ENCODE data around the gene NDUFS4.
"Not testable (repeated sequence)": the region's sequence is repeated elsewhere in the genome, so short reads cannot be mapped to it uniquely, and the experiment has no call there.

NDUFS4 gene

DNA sequence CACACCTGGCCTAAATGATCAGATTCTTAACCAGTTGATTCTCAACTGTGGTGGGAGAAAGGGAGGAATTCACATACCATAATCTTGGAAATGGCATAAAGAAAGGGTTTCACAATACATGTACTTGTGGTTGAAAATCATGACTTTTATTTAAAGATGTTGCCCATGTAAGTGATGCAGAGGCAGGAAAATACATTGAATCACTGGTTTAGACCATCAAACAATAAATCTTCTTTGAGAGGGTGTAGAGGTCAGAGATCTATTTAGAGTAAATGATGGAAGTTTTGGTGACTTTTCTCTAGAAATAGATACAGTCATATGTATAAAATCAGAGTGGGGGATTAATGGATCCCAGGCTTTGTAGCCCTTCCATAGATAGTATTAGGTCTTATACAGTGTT is 15.4 kb downstream of the NDUFS4 start:
- no peak for DNase-seq (ENCODE audit: low spot score)

DNA sequence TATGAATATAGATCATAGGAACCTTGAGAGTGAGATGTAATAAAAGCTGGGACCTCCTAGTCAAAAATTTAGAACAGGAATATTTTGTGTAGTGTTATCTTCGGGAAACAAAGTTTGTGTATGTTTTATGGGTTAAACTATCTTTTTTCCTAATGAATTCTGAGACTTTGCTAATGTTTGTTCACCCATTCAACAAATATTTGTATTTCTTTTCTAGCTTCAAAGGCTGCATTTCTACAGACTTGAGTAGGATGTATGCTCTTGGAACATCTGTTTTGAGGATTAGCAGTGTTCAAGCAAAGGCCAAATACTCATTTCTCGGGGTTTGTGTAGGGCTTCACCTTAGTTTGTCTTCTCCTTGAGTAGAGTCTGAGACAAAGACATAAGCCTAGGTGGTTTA is 16.2 kb downstream of the NDUFS4 start:
- DNase-seq (ENCODE audit: low spot score) = no peak

DNA sequence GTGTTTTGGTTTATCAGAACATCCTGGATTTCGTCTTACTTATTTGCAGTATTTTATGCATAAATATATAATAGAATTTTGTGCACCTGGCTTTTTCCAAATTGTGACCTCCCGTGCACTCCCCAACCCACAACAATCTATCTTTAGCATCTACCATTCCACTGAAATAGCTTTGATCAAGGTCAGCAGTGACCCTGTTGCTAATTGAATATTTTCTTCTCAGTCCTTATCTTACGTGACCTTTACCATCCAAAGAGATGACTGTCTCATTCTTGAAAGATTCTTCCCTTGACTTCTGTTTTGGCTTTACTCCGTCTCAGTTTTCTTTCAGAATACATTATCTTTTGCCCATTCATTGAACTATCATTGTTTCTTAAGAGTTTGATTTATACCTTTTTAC is 18.4 kb downstream of the NDUFS4 start:
- no peak for DNase-seq (ENCODE audit: low spot score)

DNA sequence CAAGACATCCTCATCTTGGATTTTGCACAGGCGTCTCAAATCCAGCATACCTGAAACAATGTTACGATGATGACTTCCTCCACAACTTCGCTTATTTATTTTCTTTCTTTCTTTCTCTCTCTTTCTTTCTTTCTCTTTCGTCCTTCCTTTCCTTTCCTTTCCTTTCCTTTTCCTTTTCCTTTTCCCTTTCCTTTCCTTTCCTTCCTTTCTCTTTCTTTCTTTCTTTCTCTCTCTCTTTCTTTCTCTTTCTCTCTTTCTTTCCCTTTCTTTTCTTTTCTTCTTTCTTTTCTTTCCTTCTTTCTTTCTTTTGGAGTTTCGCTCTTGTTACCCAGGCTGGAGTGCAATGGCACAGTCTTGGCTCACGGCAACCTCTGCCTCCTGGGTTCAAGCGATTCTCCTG is 20.1 kb downstream of the NDUFS4 start:
- DNase-seq (ENCODE audit: low spot score) = no peak

DNA sequence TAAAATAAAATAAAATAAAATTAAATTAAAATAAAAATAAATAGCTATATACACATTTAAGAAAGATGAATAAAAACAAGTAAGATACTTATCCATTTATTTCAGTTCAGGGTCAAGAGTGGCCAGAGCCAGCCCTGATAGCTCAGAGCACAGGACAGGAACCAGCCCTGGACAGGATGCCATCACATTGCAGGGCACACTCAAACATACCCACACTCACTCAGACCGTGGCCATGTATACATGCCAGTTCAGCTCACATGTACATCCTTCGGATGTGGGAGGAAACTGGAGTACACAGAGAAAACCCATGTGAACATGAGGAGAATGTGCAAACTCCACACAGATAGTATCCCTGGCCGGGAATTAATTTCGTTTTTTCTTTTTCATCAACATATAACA is 21.8 kb downstream of the NDUFS4 start:
- no peak for DNase-seq (ENCODE audit: low spot score)

DNA sequence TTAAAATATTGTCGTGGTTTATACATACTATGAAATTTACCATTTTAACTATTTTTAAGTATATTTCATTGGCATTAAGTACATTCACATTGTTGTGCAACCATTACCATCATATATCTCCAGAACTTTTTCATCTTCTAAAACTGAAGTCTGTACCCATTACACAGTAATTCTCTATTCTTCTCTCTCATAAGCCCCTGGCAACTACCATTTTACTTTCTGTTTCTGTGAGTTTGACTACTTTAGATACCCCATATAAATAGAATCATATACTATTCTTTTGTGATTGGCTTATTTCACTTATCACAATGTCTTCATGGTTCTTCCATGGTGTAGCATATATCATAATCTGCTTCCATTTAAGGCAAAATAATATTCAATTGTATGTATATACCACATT is 30.3 kb downstream of the NDUFS4 start:
- no peak for DNase-seq (ENCODE audit: low spot score)

DNA sequence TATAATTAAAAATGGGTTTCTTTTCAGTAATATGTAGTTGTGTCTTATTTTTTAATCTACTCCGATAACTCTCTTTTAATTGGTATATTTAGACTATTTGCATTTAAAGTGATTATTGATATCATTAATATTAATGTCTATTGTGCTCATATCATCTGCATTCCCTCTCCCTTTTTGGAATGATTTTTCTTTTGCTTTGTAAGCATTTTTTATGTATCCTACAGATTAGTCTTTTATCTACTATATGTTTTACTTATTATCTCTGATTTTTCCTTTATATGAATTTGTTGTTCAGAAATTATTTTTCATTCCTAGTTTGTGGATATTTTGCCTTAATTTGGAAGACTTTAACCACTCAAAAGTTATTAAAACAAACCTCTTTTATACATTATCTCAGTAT is 34.0 kb downstream of the NDUFS4 start:
- DNase-seq (ENCODE audit: low spot score) = no peak

DNA sequence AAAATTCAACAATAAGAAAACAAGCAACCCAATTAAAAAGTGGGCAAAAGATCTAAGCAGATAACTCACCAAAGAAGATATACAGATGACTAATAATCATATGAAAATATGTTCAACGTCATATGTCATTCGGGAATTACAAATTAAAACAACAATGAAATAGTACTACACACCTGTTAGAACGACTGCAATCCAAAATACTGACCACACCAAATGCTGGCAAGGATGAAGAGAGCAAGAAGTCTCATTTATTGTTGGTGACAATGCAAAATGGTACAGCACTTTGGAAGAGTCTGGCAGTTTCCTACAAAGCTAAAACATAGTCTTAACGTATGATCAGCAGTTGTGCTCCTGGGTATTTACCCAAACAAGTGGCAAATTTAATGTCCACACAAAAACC is 37.5 kb downstream of the NDUFS4 start:
- no peak for DNase-seq (ENCODE audit: low spot score)

DNA sequence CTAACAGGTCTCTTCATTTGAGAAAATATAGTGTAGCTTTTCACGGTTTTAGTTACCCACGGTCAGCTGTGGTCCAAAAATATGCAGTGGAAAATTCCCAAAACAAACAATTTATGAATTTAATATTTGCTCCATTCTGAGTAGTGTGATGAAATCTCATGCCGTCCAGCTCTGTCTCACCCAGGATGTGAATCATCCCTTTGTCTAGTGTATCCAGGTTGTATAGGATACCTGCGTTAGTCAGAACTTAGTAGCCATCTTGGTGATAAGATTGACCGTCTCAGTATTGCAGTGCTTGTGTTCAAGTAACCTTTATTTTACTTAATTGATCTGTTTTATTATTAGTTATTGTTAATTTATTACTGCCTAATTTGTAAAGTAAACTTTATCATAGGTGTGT is 41.1 kb downstream of the NDUFS4 start:
- DNase-seq (ENCODE audit: low spot score) = no peak

DNA sequence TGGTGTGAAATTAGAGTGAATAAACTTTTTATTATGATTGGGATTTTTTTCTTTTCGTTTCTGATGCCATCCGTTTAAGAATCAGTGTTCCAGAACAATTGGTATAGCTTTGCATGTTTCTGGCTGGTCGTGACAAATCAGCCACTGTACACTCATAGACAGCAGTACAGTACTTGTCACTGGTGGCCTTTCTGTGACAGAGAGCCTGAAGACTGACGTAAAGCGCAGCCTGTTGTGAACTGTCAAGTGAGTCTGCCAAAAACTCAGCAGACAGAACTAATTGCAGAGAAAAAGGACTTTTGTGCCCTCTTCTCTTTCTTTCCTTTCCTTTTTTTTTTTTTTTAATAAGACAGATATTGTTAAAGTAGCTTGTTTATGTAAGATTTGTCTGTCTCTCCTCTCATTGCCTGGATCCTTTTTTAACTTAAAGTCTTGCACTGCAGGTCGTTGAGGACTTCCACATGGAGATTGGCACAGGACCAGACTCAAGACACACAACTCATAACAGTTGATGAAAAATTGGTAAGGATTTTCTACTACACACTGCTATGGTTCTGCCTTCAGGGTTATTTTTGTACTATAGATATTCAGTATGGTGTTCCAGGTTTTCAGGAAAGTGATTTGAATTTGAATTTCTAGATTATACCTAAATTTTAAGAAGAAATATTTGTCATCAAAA is 42.7 kb downstream of the NDUFS4 start:
- DNase-seq (ENCODE audit: low spot score) = no peak

DNA sequence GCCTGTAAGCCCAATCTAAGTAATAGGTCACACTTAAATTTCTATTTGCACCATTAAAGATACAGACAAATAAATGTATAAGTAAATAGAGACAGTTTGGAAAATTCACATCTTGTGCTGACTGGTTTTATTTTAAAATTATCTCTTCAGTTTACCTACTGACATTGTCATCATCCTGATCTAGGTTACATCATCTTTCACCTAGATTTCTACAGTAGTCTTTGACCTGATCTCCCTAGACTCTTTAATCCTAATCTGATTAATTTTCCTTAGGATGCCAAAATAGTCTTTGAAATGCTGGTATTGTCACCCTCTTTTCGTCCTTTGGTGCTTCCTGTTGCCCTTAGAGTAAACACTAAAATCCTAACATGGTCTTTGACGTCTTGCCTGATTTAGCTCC is 43.9 kb downstream of the NDUFS4 start:
- no peak for DNase-seq (ENCODE audit: low spot score)

DNA sequence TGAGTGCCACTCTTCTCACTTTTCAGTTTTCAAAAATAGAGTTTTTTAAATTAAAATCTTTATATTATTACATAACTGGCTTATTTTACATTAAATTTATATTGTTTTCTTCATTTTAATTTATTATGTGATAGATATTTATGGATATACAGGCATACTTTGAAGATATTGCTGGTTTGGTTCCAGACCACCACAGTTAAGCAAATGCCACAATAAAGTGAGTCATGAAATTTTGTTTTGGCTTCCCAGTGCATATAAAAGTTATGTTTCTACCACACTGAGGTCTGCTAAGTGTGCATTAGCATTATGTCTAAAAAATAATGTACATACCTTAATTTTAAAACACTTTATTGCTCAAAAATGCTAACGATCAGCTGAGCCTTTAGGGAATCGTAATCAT is 47.4 kb downstream of the NDUFS4 start:
- no peak for DNase-seq (ENCODE audit: low spot score)

DNA sequence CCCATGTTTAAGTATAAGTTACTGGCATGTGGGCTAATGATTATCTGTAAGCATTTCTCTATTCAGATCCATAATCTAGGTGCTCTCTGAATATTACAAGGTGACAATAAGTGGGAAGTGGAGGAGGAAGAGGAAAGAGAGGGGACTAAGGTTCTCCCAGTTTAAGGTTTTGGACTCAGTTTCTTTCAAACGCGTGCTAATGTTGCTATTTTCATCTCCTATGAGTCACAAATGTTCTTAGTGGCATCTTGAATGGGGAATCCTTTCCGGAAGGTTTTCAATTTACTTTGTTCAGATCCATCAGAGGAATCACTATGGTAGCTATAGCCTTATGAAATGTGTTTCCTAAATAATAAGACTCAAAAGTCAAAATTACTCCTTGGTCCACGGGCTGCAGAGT is 48.5 kb downstream of the NDUFS4 start:
- DNase-seq (ENCODE audit: low spot score) = not testable (repeated sequence)

DNA sequence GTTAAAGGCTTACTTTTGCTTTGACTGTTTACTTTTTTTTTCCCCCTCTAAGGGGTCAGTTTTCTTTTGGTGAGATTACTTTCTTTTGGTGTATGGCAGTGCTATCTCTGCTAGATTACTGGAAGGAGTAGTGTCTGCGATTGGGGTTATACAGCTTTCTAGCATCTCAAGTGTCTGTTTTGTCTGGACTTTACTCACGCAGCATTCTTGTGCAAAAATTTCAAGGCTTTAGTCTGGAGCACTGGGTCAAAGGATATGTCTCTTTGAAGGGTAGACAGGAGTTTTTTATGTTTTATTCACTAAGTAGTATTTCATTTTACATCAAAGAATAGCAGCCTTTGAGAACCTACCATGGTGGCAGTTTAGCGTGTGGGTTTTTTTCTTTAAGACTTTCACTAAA is 52.6 kb downstream of the NDUFS4 start:
- DNase-seq (ENCODE audit: low spot score) = no peak

DNA sequence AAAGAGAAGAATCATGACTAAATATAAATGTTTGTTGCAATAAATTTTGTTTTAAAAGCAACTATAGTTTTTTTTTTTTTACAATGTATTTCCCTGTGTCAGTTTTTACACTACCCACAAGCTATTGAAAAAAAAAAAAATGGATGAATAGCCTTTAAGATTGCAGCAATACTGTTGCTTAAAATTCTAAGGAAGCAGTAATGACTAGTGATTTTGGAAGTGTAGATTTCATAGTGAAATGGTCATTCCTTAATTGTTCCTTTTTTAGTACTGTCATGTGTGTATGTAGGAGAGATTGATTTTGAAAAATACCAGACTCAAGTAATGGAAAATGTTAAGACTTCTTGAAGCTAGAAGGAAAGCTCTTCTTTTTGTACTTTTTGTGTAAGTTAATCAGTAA is 53.1 kb downstream of the NDUFS4 start:
- DNase-seq (ENCODE audit: low spot score) = no peak

DNA sequence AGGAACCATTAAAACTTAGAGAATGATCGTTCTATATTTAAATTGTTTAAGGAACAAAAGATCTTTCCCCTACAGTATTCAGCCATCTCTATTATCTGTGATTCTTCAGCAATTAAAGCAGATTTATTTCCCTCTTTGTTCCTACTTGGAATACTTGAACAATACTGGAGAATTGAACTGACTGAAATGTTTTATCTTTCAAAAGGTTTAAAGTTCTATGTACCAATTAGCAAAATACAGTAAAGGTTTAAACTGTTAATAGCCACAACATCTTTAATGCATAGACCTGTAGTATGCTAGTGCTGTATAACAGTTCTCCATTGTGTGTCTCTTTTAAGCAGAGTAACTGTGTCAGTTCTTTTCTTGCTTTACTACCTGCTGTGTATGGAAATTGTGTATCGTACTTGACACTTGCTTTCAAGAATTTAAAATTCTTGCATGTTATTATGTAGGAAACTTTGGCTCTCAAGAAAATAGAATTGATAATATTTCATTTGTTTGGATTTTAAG is 54.0 kb downstream of the NDUFS4 start:
- DNase-seq (ENCODE audit: low spot score) = no peak

DNA sequence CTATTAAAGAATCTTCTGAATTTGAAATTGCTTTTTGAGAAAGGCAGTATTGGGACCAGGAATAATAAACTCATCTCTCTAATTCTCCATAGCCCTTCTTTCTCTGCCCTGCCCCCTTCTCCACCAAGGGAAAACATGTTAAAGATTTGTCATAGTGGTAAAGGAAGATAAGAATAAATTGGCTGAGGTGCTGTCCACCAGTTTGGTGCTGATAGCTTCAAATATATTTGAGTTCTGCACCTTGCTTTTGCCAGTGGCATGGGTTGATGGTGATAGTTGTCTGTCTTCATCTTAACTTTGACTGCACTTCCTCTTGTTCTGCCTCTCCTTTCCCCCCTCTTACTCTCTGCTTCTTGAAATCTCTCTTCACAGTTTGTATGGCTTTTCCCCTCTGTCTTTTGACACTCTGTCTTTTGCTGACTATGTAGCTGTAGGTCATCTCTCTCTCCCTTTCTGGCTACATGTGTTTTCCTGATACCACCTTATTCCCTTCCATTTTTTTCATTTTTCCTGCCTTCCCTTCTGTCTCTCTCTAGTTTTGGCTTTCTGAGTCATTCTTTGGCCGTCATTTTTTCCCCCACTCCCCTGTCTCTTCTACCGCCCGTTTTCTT is 56.6 kb downstream of the NDUFS4 start:
- no peak for DNase-seq (ENCODE audit: low spot score)

DNA sequence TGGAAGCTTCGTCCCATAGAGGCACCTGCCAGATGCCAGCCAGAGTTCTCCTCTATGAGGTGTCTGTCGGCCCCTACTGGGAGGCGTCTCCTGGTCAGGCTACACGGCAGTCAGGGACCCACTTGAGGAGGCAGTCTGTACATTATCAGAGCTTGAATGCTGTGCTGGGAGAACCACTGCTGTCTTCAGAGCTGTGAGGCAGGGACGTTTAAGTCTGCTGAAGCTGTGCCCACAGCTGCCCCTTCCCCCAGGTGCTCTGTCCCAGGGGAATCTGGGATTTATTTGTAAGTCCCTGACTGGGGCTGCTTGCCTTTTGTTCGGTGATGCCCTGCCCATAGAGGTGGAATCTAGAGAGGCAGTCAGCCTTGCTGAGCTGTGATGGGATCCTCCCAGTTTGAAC is 70.8 kb downstream of the NDUFS4 start:
- no peak for DNase-seq (ENCODE audit: low spot score)

DNA sequence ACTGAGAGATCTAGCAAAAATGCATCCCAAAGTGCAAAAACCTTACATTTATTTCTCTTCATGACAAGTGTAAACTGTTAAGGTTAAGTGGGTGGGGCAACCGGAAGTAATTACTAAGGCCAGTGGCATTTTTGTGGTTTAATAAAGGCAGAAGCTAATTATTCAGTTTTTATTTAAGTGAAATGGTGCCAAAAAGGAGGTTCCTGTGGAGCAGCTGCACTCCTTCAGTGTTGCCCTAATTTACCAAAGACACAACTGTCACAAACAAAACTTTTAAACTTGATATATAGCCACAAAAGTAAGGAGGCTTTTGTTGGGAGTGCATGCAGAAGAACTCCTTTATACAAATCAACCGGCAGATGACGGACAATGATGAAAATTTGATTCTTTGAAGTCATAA is 81.6 kb downstream of the NDUFS4 start:
- no peak for DNase-seq (ENCODE audit: low spot score)

DNA sequence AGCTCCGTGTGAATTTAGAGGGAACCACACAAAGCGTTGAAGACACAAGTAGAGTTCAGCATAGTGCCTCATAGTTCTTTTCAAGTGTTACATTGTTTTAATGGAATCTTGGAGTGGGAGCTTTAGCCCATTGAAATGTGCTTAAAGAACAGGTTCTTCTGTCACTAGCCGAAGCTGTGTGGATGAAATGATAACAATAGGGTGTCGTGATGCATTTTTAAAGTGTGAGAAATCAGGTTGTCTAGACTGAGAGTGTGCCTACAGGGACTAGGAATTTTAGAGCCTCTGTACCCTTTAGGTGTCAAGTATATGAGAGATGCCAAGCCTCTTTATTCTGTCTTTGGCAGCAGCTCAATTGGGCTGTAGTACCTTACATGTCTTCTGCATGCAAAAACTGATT is 83.0 kb downstream of the NDUFS4 start:
- DNase-seq (ENCODE audit: low spot score) = no peak

DNA sequence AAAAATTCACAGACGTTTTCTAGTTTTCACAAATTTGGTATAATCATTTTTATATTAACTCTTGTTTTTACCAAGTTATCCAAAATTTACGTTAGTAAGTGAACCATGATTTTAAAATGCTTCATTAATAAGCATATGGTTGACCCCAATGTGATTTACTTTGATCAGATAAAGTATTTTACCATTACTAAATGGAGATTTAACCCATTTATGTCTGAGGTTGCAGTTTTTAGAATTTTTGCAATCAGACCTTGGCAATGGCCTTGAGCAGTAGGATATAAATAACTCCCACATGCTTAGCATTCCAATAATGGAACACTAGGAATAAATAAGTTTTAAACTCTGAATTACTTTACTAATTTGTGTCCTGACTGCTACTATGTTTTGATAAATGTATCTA is 84.6 kb downstream of the NDUFS4 start:
- no peak for DNase-seq (ENCODE audit: low spot score)

DNA sequence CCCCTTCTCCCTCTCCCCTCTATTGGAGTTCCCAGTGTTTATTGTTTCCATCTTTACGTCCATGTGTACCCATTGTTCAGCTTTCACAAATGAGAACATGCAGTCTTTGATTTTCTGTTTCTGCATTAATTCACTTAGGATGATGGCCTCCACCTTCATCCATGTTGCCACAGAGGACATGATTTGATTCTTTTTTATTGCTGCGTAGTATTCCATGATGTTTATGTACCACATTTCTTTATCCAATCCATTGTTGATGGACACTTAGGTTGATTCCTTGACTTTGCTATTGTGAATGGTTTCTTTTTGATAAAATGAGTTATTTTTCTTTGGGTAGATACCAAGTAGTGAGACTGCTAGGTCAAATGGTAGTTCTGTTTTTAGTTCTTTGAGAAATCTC is 88.9 kb downstream of the NDUFS4 start:
- no peak for DNase-seq (ENCODE audit: low spot score)

DNA sequence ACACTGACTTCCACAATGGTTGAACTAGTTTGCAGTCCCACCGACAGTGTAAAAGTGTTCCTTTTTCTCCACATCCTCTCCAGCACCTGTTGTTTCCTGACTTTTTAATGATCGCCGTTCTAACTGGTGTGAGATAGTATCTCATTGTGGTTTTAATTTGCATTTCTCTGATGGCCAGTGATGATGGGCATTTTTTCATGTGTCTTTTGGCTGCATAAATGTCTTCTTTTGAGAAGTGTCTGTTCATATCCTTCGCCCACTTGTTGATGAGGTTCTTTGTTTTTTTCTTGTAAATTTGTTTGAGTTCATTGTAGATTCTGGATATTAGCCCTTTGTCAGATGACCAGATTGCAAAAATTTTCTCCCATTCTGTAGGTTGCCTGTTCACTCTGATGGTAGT is 100.1 kb downstream of the NDUFS4 start:
- not testable (repeated sequence) for DNase-seq (ENCODE audit: low spot score)

DNA sequence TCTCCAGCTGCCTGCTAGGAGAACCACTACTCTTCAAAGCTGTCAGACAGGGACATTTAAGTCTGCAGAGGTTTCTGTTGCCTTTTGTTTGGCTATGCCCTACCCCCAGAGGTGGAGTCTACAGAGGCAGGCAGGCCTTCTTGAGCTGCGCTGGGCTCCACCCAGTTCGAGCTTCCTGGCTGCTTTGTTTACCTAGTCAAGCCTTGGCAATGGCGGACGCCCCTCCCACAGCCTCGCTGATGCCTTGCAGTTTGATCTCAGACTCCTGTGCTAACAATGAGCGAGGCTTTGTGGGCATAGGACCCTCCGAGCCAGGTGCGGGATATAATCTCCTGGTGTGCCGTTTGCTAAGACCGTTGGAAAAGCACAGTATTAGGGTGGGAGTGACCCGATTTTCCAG is 104.9 kb downstream of the NDUFS4 start:
- not testable (repeated sequence) for DNase-seq (ENCODE audit: low spot score)
